Coronary artery (tissue), 2 donors: ENCODE measurements around the gene TNRC18.
"Not testable (repeated sequence)": the region's sequence is repeated elsewhere in the genome, so short reads cannot be mapped to it uniquely, and the experiment has no call there.

Experiments
- DNase-seq: peaks from one replicate; pipeline ENCODE4 v3.0.0-alpha.2; 2017; ENCODE audit warnings: low spot score
- H3K27ac ChIP-seq, 2 donors: fragments of 200-600 bp; sonication (generic); one replicate each; pipeline ENCODE4 v1.5.1; 2016 to 2019
- H3K4me3 ChIP-seq: fragments of 200-600 bp; sonication (generic); 2 replicates; pipeline ENCODE4 v1.5.1; 2016; ENCODE audit warnings: mild to moderate bottlenecking, moderate library complexity
- CTCF ChIP-seq: fragments of 200-600 bp; sonication (generic); IDR thresholded peaks from one replicate; pipeline ENCODE4 v1.5.1; 2019; ENCODE audit warnings: antibody characterized with exemption

Gene TNRC18

GRCh38 chr7:5286933-5287332 is 136.7 kb downstream of the TNRC18 start:
- no peak overlapping the region for H3K27ac ChIP-seq
- no peak overlapping the region for H3K4me3 ChIP-seq
- DNase-seq = no peak
- TF ChIP-seq CTCF = no peak

GRCh38 chr7:5284304-5285281 is 139.0 kb downstream of the TNRC18 start:
- no peak overlapping the region for H3K4me3 ChIP-seq
- H3K27ac ChIP-seq = no peak overlapping the region
- DNase-seq = no peak
- no peak for TF ChIP-seq CTCF

- no peak overlapping the region for H3K27ac ChIP-seq
- no peak for DNase-seq
- H3K4me3 ChIP-seq = peak overlapping the region; percentile 75
- TF ChIP-seq CTCF = no peak
Observed at GRCh38 chr7:5283421-5284303, 140.0 kb downstream of the TNRC18 start.

- H3K4me3 ChIP-seq = peak within 1 kb of the TSS; percentile 75
- no peak for TF ChIP-seq CTCF
- no peak for DNase-seq
- H3K27ac ChIP-seq = no peak within 1 kb of the TSS
Observed at GRCh38 chr7:5282543-5283316, 140.9 kb downstream of the TNRC18 start, which contains the start of gene SLC29A4. SLC29A4 (plus strand) TSS chr7:5282943; CDS start chr7:5287817, 4,874 bp downstream.

- H3K4me3 ChIP-seq, DNase-seq, H3K27ac ChIP-seq: not testable (repeated sequence)
Observed at GRCh38 chr7:5281598-5282500, 141.8 kb downstream of the TNRC18 start.

- no peak overlapping the region for H3K27ac ChIP-seq
- no peak overlapping the region for H3K4me3 ChIP-seq
- DNase-seq = no peak
- no peak for TF ChIP-seq CTCF
Observed at GRCh38 chr7:5279734-5280133, 143.9 kb downstream of the TNRC18 start.
